NOMO-1 (cell line): ENCODE data around the gene CTNNA1.

Source experiments
- DNase-seq, 2 experiments: peaks; one replicate each; lab custom pipeline; 2025; ENCODE audit not compliant: unreplicated experiment in 2 of 2; lab: John Stamatoyannopoulos, UW

CTNNA1 gene

GRCh38 chr5:138944527-138945322, 191.5 kb downstream of the CTNNA1 start:
- DNase-seq = no peak

- DNase-seq = no peak
These were observed 192.4 kb downstream of the CTNNA1 start for GRCh38 chr5:138945421-138946240.

- DNase-seq = no peak
These were observed 193.0 kb downstream of the CTNNA1 start for GRCh38 chr5:138946241-138946623.

- DNase-seq = no peak
These were observed 193.8 kb downstream of the CTNNA1 start for GRCh38 chr5:138946831-138947560.

- DNase-seq = no peak
These were observed 194.6 kb downstream of the CTNNA1 start for GRCh38 chr5:138947780-138948179.

GRCh38 chr5:138948471-138949222, 195.4 kb downstream of the CTNNA1 start:
- no peak for DNase-seq

- DNase-seq = no peak
These were observed 196.0 kb downstream of the CTNNA1 start for GRCh38 chr5:138949223-138949574.

GRCh38 chr5:138949988-138950387, 196.8 kb downstream of the CTNNA1 start:
- no peak for DNase-seq

- DNase-seq = no peak
These were observed 197.3 kb downstream of the CTNNA1 start for GRCh38 chr5:138950421-138951031.

- no peak for DNase-seq
These were observed 198.1 kb downstream of the CTNNA1 start for GRCh38 chr5:138951091-138951985.

- no peak for DNase-seq
These were observed 198.9 kb downstream of the CTNNA1 start for GRCh38 chr5:138951986-138952735.

- DNase-seq = no peak
These were observed 199.7 kb downstream of the CTNNA1 start for GRCh38 chr5:138952962-138953361.

- DNase-seq = no peak
These were observed 200.4 kb downstream of the CTNNA1 start for GRCh38 chr5:138953387-138954256.

GRCh38 chr5:138954257-138955012, 201.2 kb downstream of the CTNNA1 start:
- DNase-seq = no peak

- DNase-seq = no peak
These were observed 201.9 kb downstream of the CTNNA1 start for GRCh38 chr5:138955013-138955660.

- no peak for DNase-seq
These were observed 202.6 kb downstream of the CTNNA1 start for GRCh38 chr5:138955671-138956295.
